Measurements from ENCODE around the gene ODF4.

Gene ODF4

DNA sequence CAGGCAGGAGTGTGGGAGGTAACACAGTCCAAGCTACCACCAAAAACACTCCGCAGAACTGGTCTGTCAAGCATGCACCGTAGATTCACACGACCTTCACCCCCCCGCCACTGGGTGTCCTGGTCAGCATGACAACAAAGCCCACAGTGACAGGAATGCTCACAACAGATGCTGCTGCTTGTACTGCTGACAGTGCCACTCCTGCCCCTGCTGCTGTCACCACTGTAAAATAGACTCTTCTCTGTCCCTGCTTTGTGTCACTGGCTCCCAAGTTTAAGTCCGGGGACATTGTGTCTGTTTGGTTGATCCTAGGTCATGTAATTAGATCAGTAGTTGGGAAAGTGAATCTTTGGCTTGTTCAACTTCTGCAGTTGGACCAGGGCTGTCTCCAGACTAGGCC lies 7.0 kb upstream of the ODF4 start:
- H3K4me3 ChIP-seq (ENCODE audit: low read depth in 1 of 2, low read length in 2 of 2), result no peak overlapping the region
- no peak overlapping the region for H2AFZ ChIP-seq (ENCODE audit: low read depth, low read length)
- DNase-seq (no peak), ATAC-seq (ENCODE audit: insufficient read depth, low read depth) (no peak)
- TF ChIP-seq, protein P1, sequence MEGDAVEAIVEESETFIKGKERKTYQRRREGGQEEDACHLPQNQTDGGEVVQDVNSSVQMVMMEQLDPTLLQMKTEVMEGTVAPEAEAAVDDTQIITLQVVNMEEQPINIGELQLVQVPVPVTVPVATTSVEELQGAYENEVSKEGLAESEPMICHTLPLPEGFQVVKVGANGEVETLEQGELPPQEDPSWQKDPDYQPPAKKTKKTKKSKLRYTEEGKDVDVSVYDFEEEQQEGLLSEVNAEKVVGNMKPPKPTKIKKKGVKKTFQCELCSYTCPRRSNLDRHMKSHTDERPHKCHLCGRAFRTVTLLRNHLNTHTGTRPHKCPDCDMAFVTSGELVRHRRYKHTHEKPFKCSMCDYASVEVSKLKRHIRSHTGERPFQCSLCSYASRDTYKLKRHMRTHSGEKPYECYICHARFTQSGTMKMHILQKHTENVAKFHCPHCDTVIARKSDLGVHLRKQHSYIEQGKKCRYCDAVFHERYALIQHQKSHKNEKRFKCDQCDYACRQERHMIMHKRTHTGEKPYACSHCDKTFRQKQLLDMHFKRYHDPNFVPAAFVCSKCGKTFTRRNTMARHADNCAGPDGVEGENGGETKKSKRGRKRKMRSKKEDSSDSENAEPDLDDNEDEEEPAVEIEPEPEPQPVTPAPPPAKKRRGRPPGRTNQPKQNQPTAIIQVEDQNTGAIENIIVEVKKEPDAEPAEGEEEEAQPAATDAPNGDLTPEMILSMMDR (IDR thresholded peaks at IDR 0.05; ENCODE audit: borderline replicate concordance, extremely low read depth, low read length, poor library complexity, severe bottlenecking), result no peak
- no peak for TF ChIP-seq EZH2 (IDR thresholded peaks at IDR 0.05; ENCODE audit: borderline replicate concordance, low read depth, low read length, severe bottlenecking)
- H3K27ac ChIP-seq (ENCODE audit: low read length), result no peak overlapping the region
- H3K9me3 ChIP-seq (ENCODE audit: insufficient read depth, low read length, severe bottlenecking), result no peaks in the 10 kb centered on the region
- H3K4me2 ChIP-seq (ENCODE audit: insufficient read depth, low read length), result no peak overlapping the region
- no peak overlapping the region for H3K9ac ChIP-seq (ENCODE audit: low read depth, low read length)
- no peaks in the 10 kb centered on the region for H3K27me3 ChIP-seq (ENCODE audit: insufficient read depth, low read length, poor library complexity)
- H3K4me1 ChIP-seq (ENCODE audit: insufficient read depth, low read length), result no peaks in the 10 kb centered on the region
- no peaks in the 10 kb centered on the region for H3K36me3 ChIP-seq (ENCODE audit: insufficient read depth, low read length)
- no peaks in the 10 kb centered on the region for H4K20me1 ChIP-seq (ENCODE audit: insufficient read depth, low read length)
- H3K79me2 ChIP-seq (ENCODE audit: insufficient read depth, low read length), result no peaks in the 10 kb centered on the region

DNA sequence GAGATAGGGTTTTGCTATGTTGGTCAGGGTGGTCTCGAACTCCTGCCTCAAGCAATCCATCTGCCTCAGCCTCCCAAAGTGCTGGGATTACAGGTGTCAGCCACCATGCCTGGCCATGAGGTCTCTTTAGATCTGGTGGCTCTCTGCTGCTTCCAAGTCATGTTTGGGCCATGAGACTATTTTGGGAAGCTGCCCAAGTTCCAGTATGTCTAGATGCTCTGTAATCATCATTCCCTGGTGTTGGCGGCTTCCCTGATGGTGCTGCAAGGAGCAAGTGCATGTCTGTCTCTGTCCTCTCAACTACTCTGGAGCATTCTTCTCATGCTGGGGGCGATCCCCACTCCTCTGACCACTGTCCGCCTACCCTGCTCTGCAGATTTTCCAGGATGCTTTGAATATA lies 6.4 kb upstream of the ODF4 start:
- Histone ChIP-seq H3K9me3 (ENCODE audit: insufficient read depth, low read length, severe bottlenecking) (no peaks in the 10 kb centered on the region), H3K27me3 (ENCODE audit: insufficient read depth, low read length, poor library complexity) (no peaks in the 10 kb centered on the region), H3K4me2 (ENCODE audit: insufficient read depth, low read length) (no peak overlapping the region), H3K36me3 (ENCODE audit: insufficient read depth, low read length) (no peaks in the 10 kb centered on the region), H3K4me1 (ENCODE audit: insufficient read depth, low read length) (no peaks in the 10 kb centered on the region), H4K20me1 (ENCODE audit: insufficient read depth, low read length) (no peaks in the 10 kb centered on the region), H3K9ac (ENCODE audit: low read depth, low read length) (no peak overlapping the region), H3K79me2 (ENCODE audit: insufficient read depth, low read length) (no peaks in the 10 kb centered on the region), H3K4me3 (ENCODE audit: low read depth in 1 of 2, low read length in 2 of 2) (no peak overlapping the region), H2AFZ (ENCODE audit: low read depth, low read length) (no peak overlapping the region), H3K27ac (ENCODE audit: low read length) (no peak overlapping the region)
- TF ChIP-seq, protein P1 (IDR thresholded peaks at IDR 0.05; ENCODE audit: borderline replicate concordance, extremely low read depth, low read length, poor library complexity, severe bottlenecking), result no peak
- TF ChIP-seq EZH2 (IDR thresholded peaks at IDR 0.05; ENCODE audit: borderline replicate concordance, low read depth, low read length, severe bottlenecking), result no peak
- ATAC-seq (ENCODE audit: insufficient read depth, low read depth) (no peak), DNase-seq (no peak)

DNA sequence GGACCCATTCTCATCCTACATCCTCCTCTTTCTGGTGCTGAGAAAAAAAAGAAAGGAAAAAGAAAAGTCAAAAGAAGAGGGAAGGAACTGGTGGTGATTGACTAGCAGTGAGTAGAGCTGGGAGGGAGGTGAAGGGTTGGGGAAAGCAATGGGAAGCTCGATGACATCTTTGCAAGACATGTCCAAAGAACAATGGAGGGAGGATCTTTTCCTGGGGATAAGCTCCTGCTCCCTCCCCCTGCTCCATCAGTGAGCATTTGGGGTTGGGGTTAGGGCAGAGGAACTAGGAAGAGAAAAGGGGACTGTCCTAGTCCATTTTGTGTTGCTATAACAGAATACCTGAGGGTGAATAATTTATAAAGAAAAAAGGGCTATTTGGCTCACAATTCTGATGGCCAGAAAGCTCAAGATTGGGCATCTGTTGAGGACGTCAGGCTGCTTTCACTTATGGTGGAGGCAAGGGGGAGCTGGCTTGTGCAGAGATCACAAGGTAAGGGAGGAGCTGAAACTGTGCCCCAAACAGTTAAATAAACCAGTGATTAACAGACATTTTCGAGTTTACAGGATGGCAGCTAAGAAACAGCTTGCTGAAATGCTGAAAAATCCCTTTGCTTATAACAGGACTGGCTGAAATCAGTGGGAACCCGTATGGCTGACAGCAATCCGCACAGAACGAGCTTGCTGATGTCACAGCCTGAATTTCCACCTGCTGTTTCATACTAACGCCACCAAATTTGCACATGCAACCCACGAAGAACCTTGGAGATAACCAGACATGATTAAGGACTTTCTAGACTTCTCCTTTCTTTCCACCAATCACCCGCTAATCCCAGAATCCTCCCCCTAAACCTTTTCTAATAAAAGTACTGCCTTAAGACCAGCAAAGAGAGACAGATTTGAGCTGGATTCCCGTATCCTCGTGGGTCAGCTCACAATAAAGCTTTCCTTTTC lies 1.6 kb upstream of the ODF4 start:
- no peak overlapping the region for H3K27ac ChIP-seq (ENCODE audit: low read length)
- ATAC-seq (ENCODE audit: insufficient read depth, low read depth), result no peak
- H3K4me2 ChIP-seq (ENCODE audit: insufficient read depth, low read length), result no peak overlapping the region
- no peak overlapping the region for H3K9ac ChIP-seq (ENCODE audit: low read depth, low read length)
- no peaks in the 10 kb centered on the region for H4K20me1 ChIP-seq (ENCODE audit: insufficient read depth, low read length)
- H3K36me3 ChIP-seq (ENCODE audit: insufficient read depth, low read length), result no peaks in the 10 kb centered on the region
- DNase-seq, result no peak
- no peaks in the 10 kb centered on the region for H3K4me1 ChIP-seq (ENCODE audit: insufficient read depth, low read length)
- H3K27me3 ChIP-seq (ENCODE audit: insufficient read depth, low read length, poor library complexity), result no peaks in the 10 kb centered on the region
- no peak overlapping the region for H3K4me3 ChIP-seq (ENCODE audit: low read depth in 1 of 2, low read length in 2 of 2)
- H2AFZ ChIP-seq (ENCODE audit: low read depth, low read length), result no peak overlapping the region
- H3K9me3 ChIP-seq (ENCODE audit: insufficient read depth, low read length, severe bottlenecking), result no peaks in the 10 kb centered on the region
- no peaks in the 10 kb centered on the region for H3K79me2 ChIP-seq (ENCODE audit: insufficient read depth, low read length)
- TF ChIP-seq, protein P1 (IDR thresholded peaks at IDR 0.05; ENCODE audit: borderline replicate concordance, extremely low read depth, low read length, poor library complexity, severe bottlenecking), result no peak
- no peak for TF ChIP-seq EZH2 (IDR thresholded peaks at IDR 0.05; ENCODE audit: borderline replicate concordance, low read depth, low read length, severe bottlenecking)

Data from DND-41 (cell line).